DOHH2 (cell line): ENCODE results near the gene ZNG1B.
"Not testable (repeated sequence)": the region's sequence is repeated elsewhere in the genome, so short reads cannot be mapped to it uniquely, and the experiment has no call there.

Experiments used
- CTCF ChIP-seq: fragments of 200-600 bp; sonication (generic); IDR thresholded peaks from one replicate; pipeline ENCODE4 v1.5.1; 2014; ENCODE audit warnings: antibody characterized with exemption, mild to moderate bottlenecking, low read depth, low read length; ENCODE audit not compliant: poor library complexity, severe bottlenecking
- EZH2phosphoT487 ChIP-seq: fragments of 200-600 bp; sonication (generic); IDR thresholded peaks from 2 replicates; pipeline ENCODE4 v1.6.1; 2017; ENCODE audit warnings: borderline replicate concordance, mild to moderate bottlenecking, antibody characterized with exemption, low read length, moderate library complexity, mixed read lengths

- TF ChIP-seq EZH2phosphoT487, CTCF: not testable (repeated sequence)
Measured at GRCh38 chr2:113541204-113541975, 103.9 kb downstream of the ZNG1B start.
